PC-3 (cell line): ENCODE data around the gene LIN28B. TPM values are rescaled to one million over a fixed set of nuclear protein-coding genes. Genes with fewer than 3 reads are reported as not detected.

Experiments
- ATAC-seq: fragments of 200-7000 bp; cut with Tn5 transposase; 2 replicates; pipeline ENCODE4 v1.9.1; 2020; ENCODE audit warnings: mild to moderate bottlenecking, moderate library complexity
- BruUV-seq: library from RNA; stranded (reverse); fragments of 400-500 nt; replicated peaks from 2 replicates; lab custom pipeline; 2021; lab: Mats Ljungman, UMichigan
- CTCF ChIA-PET: fragments of 300-600 bp; sonication (Branson Sonifier 250); formaldehyde crosslinking; loops from one replicate; lab custom pipeline; 2022; ENCODE audit warnings: antibody characterized with exemption; lab: Charles Lee
- POLR2A ChIA-PET: fragments of 300-600 bp; sonication (Branson Sonifier 250); formaldehyde crosslinking; loops from one replicate; lab custom pipeline; 2022; ENCODE audit warnings: antibody characterized with exemption; ENCODE audit not compliant: unreplicated experiment; lab: Charles Lee
- DNase-seq: peaks from one replicate; pipeline ENCODE4 v3.0.0-alpha.2; 2015
- H2AFZ ChIP-seq: fragments of 300-600 bp; sonication (generic); 2 replicates; pipeline ENCODE4 v1.6.0; 2016; ENCODE audit warnings: antibody characterized with exemption, low read length
- H3F3A ChIP-seq: fragments of 300-600 bp; sonication (generic); one replicate; pipeline ENCODE4 v1.6.0; 2017; ENCODE audit warnings: antibody characterized with exemption, low read length, control low read depth, mild to moderate bottlenecking; ENCODE audit not compliant: unreplicated experiment
- H3K27ac ChIP-seq: fragments of 300-600 bp; sonication (generic); 2 replicates; pipeline ENCODE4 v1.5.1; 2016; ENCODE audit warnings: mild to moderate bottlenecking, low read length
- H3K27me3 ChIP-seq: fragments of 300-600 bp; sonication (generic); 2 replicates; pipeline ENCODE4 v1.6.1; 2016; ENCODE audit warnings: low read length, mixed read lengths
- H3K36me3 ChIP-seq: fragments of 300-600 bp; sonication (generic); 2 replicates; pipeline ENCODE4 v1.6.1; 2016; ENCODE audit warnings: low read depth, mixed run types, low read length, mixed read lengths
- H3K4me1 ChIP-seq: fragments of 300-600 bp; sonication (generic); 2 replicates; pipeline ENCODE4 v1.5.1; 2016; ENCODE audit warnings: low read length; ENCODE audit not compliant: insufficient read depth
- H3K4me2 ChIP-seq: fragments of 300-600 bp; sonication (generic); 2 replicates; pipeline ENCODE4 v1.6.0; 2016; ENCODE audit warnings: low read length
- H3K4me3 ChIP-seq: fragments of 300-600 bp; sonication (generic); 2 replicates; pipeline ENCODE4 v1.5.1; 2016; ENCODE audit warnings: mild to moderate bottlenecking, low read length, mixed read lengths
- H3K79me2 ChIP-seq: fragments of 300-600 bp; sonication (generic); 2 replicates; pipeline ENCODE4 v1.6.1; 2017; ENCODE audit warnings: low read length, mixed read lengths
- H3K9ac ChIP-seq: fragments of 300-600 bp; sonication (generic); 2 replicates; pipeline ENCODE4 v1.6.0; 2016; ENCODE audit warnings: mild to moderate bottlenecking, low read length
- H3K9me2 ChIP-seq: fragments of 300-600 bp; sonication (generic); replicated peaks from 2 replicates; pipeline ENCODE4 v1.6.1; 2016; ENCODE audit warnings: mixed run types, low read length, mixed read lengths
- H3K9me3 ChIP-seq: fragments of 300-600 bp; sonication (generic); 2 replicates; pipeline ENCODE4 v1.6.1; 2016; ENCODE audit warnings: low read length, mixed read lengths
- H4K20me1 ChIP-seq: fragments of 300-600 bp; sonication (generic); 2 replicates; pipeline ENCODE4 v1.6.1; 2016; ENCODE audit warnings: low read length, mixed read lengths
- CTCF ChIP-seq: fragments of 300-600 bp; sonication (generic); conservative IDR thresholded peaks from 2 replicates; pipeline ENCODE4 v1.5.1; 2017; ENCODE audit warnings: antibody characterized with exemption, low read depth, mild to moderate bottlenecking, low read length
- EZH2 ChIP-seq: fragments of 300-600 bp; sonication (generic); IDR thresholded peaks from one replicate; pipeline ENCODE4 v1.6.1; 2017; ENCODE audit warnings: antibody characterized with exemption, mild to moderate bottlenecking, low read length; ENCODE audit not compliant: unreplicated experiment
- EZH2phosphoT487 ChIP-seq: fragments of 300-600 bp; sonication (generic); IDR thresholded peaks from 2 replicates; pipeline ENCODE4 v1.6.1; 2018; ENCODE audit warnings: mild to moderate bottlenecking, antibody characterized with exemption, low read length, borderline replicate concordance
- intact Hi-C: fragments of 100-400 bp; cut with micrococcal nuclease; formaldehyde crosslinking; loops from 2 replicates; pipeline ENCODE4 v1.9.0; 2023
- total RNA-seq: library from RNA; depleted of rRNA; stranded (reverse); fragments of >200 nt; gene quantifications from 2 replicates; pipeline ENCODE4 v1.2.3, GENCODE V29; 2014

The LIN28B gene
- total RNA-seq, 1 experiment from 2014 or later, result 0.11 TPM

- no peaks in the 10 kb centered on the region for H3F3A ChIP-seq
- POLR2A ChIA-PET, result no interaction called here
- no peak overlapping the region for H3K27ac ChIP-seq
- H4K20me1 ChIP-seq, result no peaks in the 10 kb centered on the region
- DNase-seq, result no peak
- BruUV-seq, result no TSS peak
- H3K4me3 ChIP-seq, result no peak overlapping the region
- H3K9me3 ChIP-seq, result no peaks in the 10 kb centered on the region
- H2AFZ ChIP-seq, result no peak overlapping the region
- no peak for ATAC-seq
- no peaks in the 10 kb centered on the region for H3K4me1 ChIP-seq
- H3K27me3 ChIP-seq, result no peaks in the 10 kb centered on the region
- intact Hi-C loops, result no loop called here
- H3K9ac ChIP-seq, result no peak overlapping the region
- no peaks in the 10 kb centered on the region for H3K9me2 ChIP-seq
- no peaks in the 10 kb centered on the region for H3K36me3 ChIP-seq
- H3K79me2 ChIP-seq, result no peaks in the 10 kb centered on the region
- H3K4me2 ChIP-seq, result no peak overlapping the region
- TF ChIP-seq CTCF (no peak), EZH2phosphoT487 (no peak), EZH2 (no peak)
- CTCF ChIA-PET, result no interaction called here
Observed at GRCh38 chr6:105099371-105099770, 142.5 kb downstream of the LIN28B start.

- Histone ChIP-seq H3K4me2 (no peak overlapping the region), H3F3A (no peaks in the 10 kb centered on the region), H3K36me3 (no peaks in the 10 kb centered on the region), H3K27ac (no peak overlapping the region), H3K27me3 (no peaks in the 10 kb centered on the region), H3K79me2 (no peaks in the 10 kb centered on the region), H2AFZ (no peak overlapping the region), H3K9me2 (no peaks in the 10 kb centered on the region), H3K9me3 (no peaks in the 10 kb centered on the region), H3K9ac (no peak overlapping the region), H4K20me1 (no peaks in the 10 kb centered on the region), H3K4me1 (peaks cover 3% of the 10 kb centered on the region; the same call in 1 of the 2 replicates), H3K4me3 (no peak overlapping the region)
- ATAC-seq (no peak), DNase-seq (no peak)
- BruUV-seq, result no TSS peak
- no peak for TF ChIP-seq CTCF
- no peak for TF ChIP-seq EZH2phosphoT487
- ChIA-PET POLR2A (no interaction called here), CTCF (no interaction called here)
- intact Hi-C loops, result no loop called here
Observed at GRCh38 chr6:105102186-105102585, 145.3 kb downstream of the LIN28B start.

GRCh38 chr6:105105094-105105493 lies 148.2 kb downstream of the LIN28B start:
- intact Hi-C loops, result no loop called here
- Histone ChIP-seq H3K36me3 (no peaks in the 10 kb centered on the region), H3K4me1 (peaks cover 8% of the 10 kb centered on the region; the same call in 1 of the 2 replicates), H3K9me3 (no peaks in the 10 kb centered on the region), H3K27ac (no peak overlapping the region), H4K20me1 (no peaks in the 10 kb centered on the region), H2AFZ (no peak overlapping the region), H3K4me2 (no peak overlapping the region), H3F3A (no peaks in the 10 kb centered on the region), H3K4me3 (no peak overlapping the region), H3K27me3 (no peaks in the 10 kb centered on the region), H3K9me2 (no peaks in the 10 kb centered on the region), H3K79me2 (no peaks in the 10 kb centered on the region), H3K9ac (no peak overlapping the region)
- ChIA-PET POLR2A (no interaction called here), CTCF (no interaction called here)
- ATAC-seq (no peak), DNase-seq (no peak)
- no TSS peak for BruUV-seq
- no peak for TF ChIP-seq EZH2phosphoT487
- TF ChIP-seq EZH2, result no peak
- TF ChIP-seq CTCF, result no peak
